Measurements from ENCODE around the gene MDH1B.
"Not testable (repeated sequence)": the region's sequence is repeated elsewhere in the genome, so short reads cannot be mapped to it uniquely, and the experiment has no call there.

Gene MDH1B

DNA sequence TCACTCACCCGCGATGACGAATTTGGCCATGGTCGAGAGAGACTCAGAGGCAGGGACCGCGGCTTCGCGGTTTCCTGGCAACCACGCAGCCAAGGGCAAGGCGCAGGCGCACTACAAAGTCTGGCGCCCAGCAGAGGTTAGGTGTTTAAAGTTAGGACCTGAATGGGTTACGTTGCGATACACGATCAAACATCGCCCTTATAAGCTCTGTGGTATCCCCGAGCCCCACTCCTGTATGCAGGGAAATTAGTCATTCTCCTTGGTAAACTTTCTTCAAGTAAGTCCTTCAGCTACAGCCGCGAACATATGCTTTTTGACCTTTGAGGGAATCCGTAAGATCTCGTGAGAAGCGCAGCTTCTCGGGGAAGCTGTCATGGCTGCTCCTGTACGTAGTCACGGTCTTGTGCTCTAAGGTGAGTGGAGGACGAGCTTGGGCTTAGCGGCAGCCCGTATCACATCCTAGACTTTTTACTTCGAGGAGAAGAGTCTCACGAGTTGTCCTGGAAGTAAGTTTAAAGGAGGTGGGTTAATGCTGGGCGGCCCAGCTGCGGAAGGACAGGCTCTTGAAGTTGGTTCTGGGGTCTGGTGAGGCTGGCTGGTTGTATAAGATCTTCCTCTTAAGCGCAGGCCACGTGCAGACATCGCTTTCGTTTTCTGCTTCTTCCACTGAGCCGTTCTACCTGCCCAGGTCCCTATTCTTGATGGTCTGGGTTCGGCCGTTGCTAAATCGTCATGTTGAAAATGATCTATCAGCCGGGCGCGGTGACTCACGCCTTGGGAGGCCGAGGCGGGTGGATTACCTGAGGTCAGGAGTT, at the start of gene MDH1B, which contains the start of gene FASTKD2:
MDH1B (minus strand) TSS at position 87 of the 815 bp plus-strand sequence; CDS start at position 30, 57 bp downstream.
FASTKD2 (plus strand) TSS at position 365 of the 815 bp plus-strand sequence. CDS start 1,088 bp downstream, outside the sequence.
- in situ Hi-C loops (cut with HindIII; ENCODE audit: low sequenced_read_pairs): no loop called here

DNA sequence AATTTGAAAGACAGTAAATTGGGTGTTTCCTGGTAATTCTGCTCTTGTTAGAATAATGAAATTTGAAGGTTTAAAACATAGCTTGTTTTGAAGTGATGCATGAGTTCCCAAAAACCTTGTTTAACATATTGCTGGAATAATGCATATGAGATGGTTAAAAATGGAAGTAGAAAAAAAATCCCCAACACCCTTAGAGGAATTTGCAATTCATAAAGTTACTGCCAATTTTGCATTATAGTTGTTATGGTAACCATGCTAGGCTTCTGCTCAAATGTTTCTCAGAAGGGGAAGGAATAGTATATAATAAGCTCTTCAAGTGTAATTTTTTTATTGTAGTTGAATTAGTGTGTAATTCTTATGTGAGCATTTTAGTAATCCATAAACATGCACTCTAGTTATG, 49.4 kb upstream of the MDH1B start:
- in situ Hi-C loops (cut with HindIII; ENCODE audit: low sequenced_read_pairs): no loop called here

GRCh38 chr2:206812471-206812870, 47.3 kb upstream of the MDH1B start:
- in situ Hi-C loops (cut with HindIII; ENCODE audit: low sequenced_read_pairs): not testable (repeated sequence)

DNA sequence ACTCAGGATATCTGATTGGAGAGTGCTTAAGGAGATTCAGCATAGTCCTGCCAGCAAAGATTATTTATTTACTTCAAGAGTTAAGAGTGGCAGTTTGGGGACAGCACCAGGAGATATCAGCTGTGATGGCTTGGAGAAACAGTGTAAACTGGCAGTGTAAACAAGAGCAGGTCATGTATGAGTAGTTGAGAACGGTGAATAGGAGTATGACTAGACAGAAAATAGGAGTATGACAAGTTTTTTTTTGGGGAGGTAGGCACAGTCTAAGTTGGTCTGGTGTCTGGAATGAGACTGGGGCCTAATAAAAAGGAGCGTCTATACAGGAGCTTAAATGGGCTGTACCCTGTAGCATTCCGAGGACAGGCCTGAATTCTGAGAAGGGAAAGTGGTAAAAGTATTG, 42.5 kb upstream of the MDH1B start:
- in situ Hi-C loops (cut with HindIII; ENCODE audit: low sequenced_read_pairs): not testable (repeated sequence)

DNA sequence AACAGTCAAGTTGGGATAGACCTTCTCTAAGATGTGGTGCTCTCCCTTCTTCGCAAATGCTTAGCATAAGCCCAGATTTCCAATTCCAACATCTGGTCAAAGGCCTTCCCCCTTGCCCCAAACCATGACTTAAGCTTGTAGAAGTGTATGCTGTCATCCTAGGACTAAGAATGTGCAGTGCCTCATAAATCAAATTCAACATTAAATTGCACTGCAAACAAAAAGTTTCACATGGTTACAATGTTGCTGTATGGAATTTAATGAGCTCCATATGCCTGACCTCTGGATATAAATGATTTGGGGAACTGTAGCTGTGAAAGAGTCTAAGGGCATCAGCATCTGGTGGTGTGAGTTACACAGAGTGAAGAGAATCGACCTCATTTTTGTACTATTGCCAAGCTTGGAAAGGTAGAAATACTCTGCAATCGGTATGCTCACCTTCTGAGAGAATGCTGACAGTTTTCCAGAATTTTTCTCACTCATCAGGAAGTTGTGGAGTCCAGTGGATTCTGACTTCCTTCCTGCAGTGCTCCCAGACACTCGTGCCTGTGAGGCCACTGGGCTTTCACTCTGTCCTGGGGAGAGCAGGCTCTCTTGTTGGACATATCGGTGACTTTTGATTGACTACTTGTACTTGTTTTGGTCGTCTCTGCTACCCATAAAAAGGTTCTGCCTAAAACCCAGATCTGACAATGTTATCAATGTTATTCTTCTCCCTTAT, 40.9 kb upstream of the MDH1B start:
- in situ Hi-C loops (cut with HindIII; ENCODE audit: low sequenced_read_pairs): no loop called here

- in situ Hi-C loops (cut with HindIII; ENCODE audit: low sequenced_read_pairs): no loop called here
Measured at GRCh38 chr2:206804326-206804725, 39.2 kb upstream of the MDH1B start.

DNA sequence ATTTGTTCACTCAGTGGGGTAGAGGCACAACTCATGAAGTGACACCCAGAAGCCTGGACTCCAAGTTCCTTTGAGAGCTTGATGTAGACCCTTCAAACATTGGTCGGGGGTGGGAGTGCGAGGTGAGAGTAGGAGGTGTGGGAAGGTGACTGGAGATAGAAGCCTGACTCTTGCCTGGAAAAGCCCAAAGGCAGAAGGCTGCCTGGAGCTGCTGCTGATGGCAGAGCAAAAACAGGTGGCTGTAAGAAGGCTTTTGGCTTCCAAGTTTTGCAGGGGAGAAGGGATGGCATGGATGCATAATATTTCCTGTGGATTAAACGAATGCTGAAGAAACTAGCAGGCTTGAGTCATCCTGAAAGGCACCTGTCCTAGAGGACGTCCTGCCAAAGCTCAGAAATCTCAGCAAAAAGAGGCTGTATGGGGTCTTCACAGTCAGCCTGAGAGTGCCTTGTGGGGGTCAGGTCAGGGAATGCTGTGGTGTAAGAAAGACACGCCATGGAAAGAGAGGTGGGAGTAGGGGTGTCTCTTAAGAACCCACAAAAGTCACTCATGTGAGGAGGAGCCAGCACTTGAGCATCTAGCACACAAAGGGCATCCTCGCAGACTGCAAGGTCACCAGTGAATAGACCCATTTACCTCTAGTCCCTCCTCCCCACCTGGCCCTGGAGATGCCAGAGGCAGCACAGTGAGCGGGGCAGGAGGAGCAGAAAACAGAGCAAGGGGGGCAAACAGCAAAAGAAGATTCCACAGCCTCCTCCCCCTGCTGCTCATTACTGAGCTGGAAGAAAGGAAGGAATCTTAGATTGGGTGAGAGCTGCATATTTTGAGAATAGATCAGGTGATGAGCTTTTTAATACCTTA, 37.8 kb upstream of the MDH1B start:
- in situ Hi-C loops (cut with HindIII; ENCODE audit: low sequenced_read_pairs): no loop called here

GRCh38 chr2:206801418-206802189, 36.5 kb upstream of the MDH1B start:
- in situ Hi-C loops (cut with HindIII; ENCODE audit: low sequenced_read_pairs): no loop called here

DNA sequence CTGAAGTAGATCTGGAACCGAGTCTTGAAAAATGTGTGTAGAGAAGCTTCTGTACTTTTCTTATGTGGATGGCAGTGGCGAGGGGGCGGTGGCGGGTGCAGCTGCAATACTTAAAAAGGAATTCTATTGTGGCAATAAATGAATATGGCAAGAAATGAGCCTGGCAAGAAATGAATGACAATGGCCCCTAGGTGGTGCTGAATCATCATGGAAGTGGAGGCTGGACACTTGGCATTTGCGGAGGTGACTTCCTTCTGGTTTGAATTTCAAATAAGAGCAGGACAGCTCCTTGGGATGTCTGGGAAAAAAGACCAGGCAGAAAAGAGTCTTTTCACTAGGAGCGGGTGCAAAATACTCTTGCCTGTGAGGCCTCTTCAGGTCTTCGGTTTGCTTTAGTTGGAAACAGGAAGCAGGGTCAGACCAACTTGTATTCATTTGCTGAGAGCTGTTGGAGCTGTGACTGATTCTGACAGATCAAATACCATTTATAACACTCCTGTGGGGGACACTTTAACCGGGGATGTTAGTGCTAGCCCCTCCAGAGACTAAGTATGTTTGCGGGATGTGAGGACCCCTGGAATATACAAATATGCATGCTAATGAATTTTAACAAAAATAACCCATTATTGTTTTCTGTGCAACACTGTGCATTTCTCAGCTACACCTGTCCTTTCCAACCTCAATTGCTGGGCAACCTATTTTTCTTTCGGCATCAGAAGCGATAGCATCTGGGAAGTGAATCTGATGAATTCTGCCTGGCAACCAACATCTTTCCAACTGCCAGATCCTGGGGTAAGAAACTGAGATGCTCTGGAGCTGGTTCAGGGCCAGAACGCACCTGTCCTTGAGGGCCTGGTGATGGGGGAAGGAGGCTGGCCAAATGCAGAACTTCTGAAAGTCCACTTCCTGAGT, 35.6 kb upstream of the MDH1B start:
- in situ Hi-C loops (cut with HindIII; ENCODE audit: low sequenced_read_pairs): no loop called here

DNA sequence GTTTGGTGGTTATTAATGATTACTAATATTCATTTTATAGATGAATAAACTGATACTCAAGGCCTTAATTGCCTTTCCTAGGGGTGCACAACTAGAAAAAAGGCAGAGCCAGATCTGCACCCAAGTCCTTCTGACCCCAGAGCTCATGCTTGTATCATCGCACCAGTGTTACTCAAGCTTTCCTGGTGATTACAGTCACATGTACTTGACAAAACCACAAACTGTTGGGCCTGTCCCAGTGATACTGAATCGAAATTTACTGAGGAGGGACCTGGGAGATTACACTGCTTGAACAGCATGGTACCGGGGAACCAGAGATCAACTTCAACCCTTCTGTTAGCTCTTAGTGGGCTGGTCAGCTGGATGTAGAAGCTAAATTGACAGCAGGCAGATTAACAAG, 34.0 kb upstream of the MDH1B start:
- in situ Hi-C loops (cut with HindIII; ENCODE audit: low sequenced_read_pairs): no loop called here

GRCh38 chr2:206798000-206798399, 32.9 kb upstream of the MDH1B start:
- in situ Hi-C loops (cut with HindIII; ENCODE audit: low sequenced_read_pairs): no loop called here

GRCh38 chr2:206797376-206797775, 32.2 kb upstream of the MDH1B start:
- in situ Hi-C loops (cut with HindIII; ENCODE audit: low sequenced_read_pairs): no loop called here

GRCh38 chr2:206792645-206793044, 27.5 kb upstream of the MDH1B start:
- in situ Hi-C loops (cut with HindIII; ENCODE audit: low sequenced_read_pairs): no loop called here

GRCh38 chr2:206790311-206790935, 25.3 kb upstream of the MDH1B start:
- in situ Hi-C loops (cut with HindIII; ENCODE audit: low sequenced_read_pairs): no loop called here

DNA sequence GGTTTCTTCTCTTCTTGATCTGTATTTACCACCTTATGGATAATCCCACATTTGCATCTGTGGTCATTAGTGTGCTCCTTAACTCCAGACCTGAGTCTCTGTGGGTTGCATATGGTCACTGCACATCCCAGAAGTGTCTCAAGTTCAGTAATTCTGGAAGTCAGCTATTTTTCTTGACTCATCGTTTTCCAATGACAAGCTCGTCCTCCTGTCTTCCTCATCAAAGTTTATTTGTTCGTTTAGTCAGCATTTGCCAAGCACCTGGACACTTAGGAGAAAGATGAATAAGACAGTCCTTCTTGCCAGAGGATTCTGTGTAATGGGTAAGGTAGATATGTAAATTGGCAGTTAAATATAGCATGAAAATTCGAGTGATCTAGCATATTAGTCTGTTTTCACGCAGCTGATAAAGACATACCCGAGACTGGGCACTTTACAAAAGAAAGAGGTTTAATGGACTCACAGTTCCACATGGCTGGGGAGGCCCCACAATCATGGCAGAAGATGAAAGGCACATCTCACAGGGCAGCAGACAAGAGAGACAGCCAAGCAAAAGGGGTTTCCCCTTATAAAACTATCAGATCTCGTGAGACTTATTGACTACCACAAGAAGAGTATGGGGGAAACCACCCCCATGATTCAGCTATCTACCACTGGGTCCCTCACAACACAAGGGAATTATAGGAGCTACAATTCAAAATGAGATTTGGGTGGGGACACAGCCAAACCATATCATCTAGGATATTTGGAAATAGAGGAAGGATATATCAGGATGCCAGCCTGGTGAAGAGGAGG, 19.6 kb upstream of the MDH1B start:
- in situ Hi-C loops (cut with HindIII; ENCODE audit: low sequenced_read_pairs): no loop called here

- in situ Hi-C loops (cut with HindIII; ENCODE audit: low sequenced_read_pairs): no loop called here
Measured at GRCh38 chr2:206783718-206784117, 18.6 kb upstream of the MDH1B start.

DNA sequence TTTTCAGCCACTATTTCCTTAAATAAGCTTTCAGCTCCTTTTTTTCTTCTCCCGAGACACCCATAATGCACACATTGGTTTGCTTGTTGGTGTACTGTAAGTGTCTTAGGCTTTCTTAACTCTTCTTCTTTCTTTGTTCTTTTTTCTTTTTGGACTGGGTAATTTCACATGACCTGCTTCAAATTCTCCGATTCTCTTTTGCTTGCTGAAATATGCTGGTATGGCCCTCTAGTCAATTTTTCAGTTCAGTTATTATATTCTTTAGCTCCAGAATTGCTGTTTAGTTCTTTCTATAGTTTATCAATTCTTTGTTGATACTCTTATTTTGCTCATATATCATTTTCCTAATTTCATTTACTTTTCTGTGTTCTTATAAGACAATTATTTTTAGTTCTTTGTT, 15.5 kb upstream of the MDH1B start:
- in situ Hi-C loops (cut with HindIII; ENCODE audit: low sequenced_read_pairs): no loop called here

- in situ Hi-C loops (cut with HindIII; ENCODE audit: low sequenced_read_pairs): no loop called here
Measured at GRCh38 chr2:206776432-206776831, 11.3 kb upstream of the MDH1B start.
